ENCODE measurements around the gene EGFL6.

DNA sequence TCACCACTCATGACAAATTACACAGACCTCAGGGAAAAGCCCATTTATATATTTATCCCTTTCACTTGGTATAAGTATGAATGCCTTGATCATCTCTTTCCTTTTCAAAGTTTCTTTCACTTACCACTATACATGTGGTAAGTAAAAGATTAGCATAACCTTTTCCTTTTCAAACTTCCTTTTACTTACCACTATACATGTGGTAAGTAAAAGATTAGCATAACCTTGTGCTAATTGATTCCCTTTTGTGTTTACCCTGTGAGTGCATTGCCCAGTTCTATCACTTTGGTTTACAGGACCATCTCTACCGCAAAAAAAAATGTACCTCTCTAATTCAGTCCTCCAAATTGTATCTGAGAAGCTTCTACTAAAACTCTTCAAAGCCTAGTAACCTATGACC lies 50.8 kb downstream of the EGFL6 start:
- TF ChIP-seq, protein P1, sequence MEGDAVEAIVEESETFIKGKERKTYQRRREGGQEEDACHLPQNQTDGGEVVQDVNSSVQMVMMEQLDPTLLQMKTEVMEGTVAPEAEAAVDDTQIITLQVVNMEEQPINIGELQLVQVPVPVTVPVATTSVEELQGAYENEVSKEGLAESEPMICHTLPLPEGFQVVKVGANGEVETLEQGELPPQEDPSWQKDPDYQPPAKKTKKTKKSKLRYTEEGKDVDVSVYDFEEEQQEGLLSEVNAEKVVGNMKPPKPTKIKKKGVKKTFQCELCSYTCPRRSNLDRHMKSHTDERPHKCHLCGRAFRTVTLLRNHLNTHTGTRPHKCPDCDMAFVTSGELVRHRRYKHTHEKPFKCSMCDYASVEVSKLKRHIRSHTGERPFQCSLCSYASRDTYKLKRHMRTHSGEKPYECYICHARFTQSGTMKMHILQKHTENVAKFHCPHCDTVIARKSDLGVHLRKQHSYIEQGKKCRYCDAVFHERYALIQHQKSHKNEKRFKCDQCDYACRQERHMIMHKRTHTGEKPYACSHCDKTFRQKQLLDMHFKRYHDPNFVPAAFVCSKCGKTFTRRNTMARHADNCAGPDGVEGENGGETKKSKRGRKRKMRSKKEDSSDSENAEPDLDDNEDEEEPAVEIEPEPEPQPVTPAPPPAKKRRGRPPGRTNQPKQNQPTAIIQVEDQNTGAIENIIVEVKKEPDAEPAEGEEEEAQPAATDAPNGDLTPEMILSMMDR (conservative IDR thresholded peaks at IDR 0.05; ENCODE audit: low read length), result no peak
- no peak for TF ChIP-seq EZH2phosphoT487 (IDR thresholded peaks at IDR 0.05; ENCODE audit: borderline replicate concordance, low read depth, low read length)

Data from OCI-LY7 (cell line).